ENCODE results near the gene B3GALT5.
"Not testable (repeated sequence)": the region's sequence is repeated elsewhere in the genome, so short reads cannot be mapped to it uniquely, and the experiment has no call there.

Gene B3GALT5

GRCh38 chr21:39612233-39613040 is at the start of gene B3GALT5:
TSS of gene B3GALT5 (plus strand) at chr21:39612940. CDS start at chr21:39660560, 47,620 bp downstream.
- no peak for DNase-seq

- no peak for DNase-seq
These were observed 48.5 kb upstream of the B3GALT5 start for GRCh38 chr21:39564200-39564599.

- DNase-seq: no peak
These were observed 45.4 kb upstream of the B3GALT5 start for GRCh38 chr21:39567180-39567972.

- no peak for DNase-seq
These were observed 44.4 kb upstream of the B3GALT5 start for GRCh38 chr21:39568361-39568760.

- DNase-seq: no peak
These were observed 37.0 kb upstream of the B3GALT5 start for GRCh38 chr21:39575775-39576174.

- no peak for DNase-seq
These were observed 36.1 kb upstream of the B3GALT5 start for GRCh38 chr21:39576518-39577128.

- DNase-seq: no peak
These were observed 32.9 kb upstream of the B3GALT5 start for GRCh38 chr21:39579734-39580332.

- no peak for DNase-seq
These were observed 32.0 kb upstream of the B3GALT5 start for GRCh38 chr21:39580744-39581143.

GRCh38 chr21:39581414-39581813 is 31.3 kb upstream of the B3GALT5 start:
- DNase-seq: no peak

GRCh38 chr21:39582749-39583148 is 30.0 kb upstream of the B3GALT5 start:
- DNase-seq: no peak

- DNase-seq: not testable (repeated sequence)
These were observed 29.2 kb upstream of the B3GALT5 start for GRCh38 chr21:39583586-39583985.

GRCh38 chr21:39587376-39587775 is 25.4 kb upstream of the B3GALT5 start:
- DNase-seq: no peak

GRCh38 chr21:39588884-39589283 is 23.9 kb upstream of the B3GALT5 start:
- DNase-seq: no peak

GRCh38 chr21:39593522-39593921 is 19.2 kb upstream of the B3GALT5 start:
- no peak for DNase-seq

GRCh38 chr21:39595465-39595864 is 17.3 kb upstream of the B3GALT5 start:
- no peak for DNase-seq

GRCh38 chr21:39597595-39597994 is 15.1 kb upstream of the B3GALT5 start:
- no peak for DNase-seq

- DNase-seq: no peak
These were observed 13.4 kb upstream of the B3GALT5 start for GRCh38 chr21:39599191-39599970.

GRCh38 chr21:39601187-39601928 is 11.4 kb upstream of the B3GALT5 start:
- no peak for DNase-seq

GRCh38 chr21:39602076-39602689 is 10.6 kb upstream of the B3GALT5 start:
- DNase-seq: no peak

GRCh38 chr21:39602793-39603192 is 9.9 kb upstream of the B3GALT5 start:
- no peak for DNase-seq

GRCh38 chr21:39604951-39605350 is 7.8 kb upstream of the B3GALT5 start:
- DNase-seq: no peak

Data from CD4-positive, alpha-beta T cell treated with Interferon gamma for 1 hour (primary cell).